K562 (cell line): ENCODE data around the gene JPH2. TPM values are rescaled to one million over a fixed set of nuclear protein-coding genes. Genes with fewer than 3 reads are reported as not detected.

Experiments used
- ATAC-seq: fragments of 200-7000 bp; cut with Tn5 transposase; 3 replicates; pipeline ENCODE4 v1.9.1; 2020; ENCODE audit warnings: moderate library complexity
- BruUV-seq: library from RNA; stranded (reverse); fragments of 400-500 nt; replicated peaks from 2 replicates; lab custom pipeline; 2021; lab: Mats Ljungman, UMichigan
- CTCF ChIA-PET: fragments of 300-600 bp; formaldehyde crosslinking; extraction: SDS; loops from one replicate; lab custom pipeline; 2021; ENCODE audit warnings: low intra/inter-chr PET ratio; lab: Yijun Ruan, JAX
- POLR2A ChIA-PET: fragments of 300-600, 350-650 bp; sonication (Branson Sonifier 250); formaldehyde crosslinking; extraction: SDS; loops from one replicate; lab custom pipeline; 2021; ENCODE audit warnings: antibody characterized with exemption, inconsistent platforms; lab: Yijun Ruan, JAX
- DNase-seq, 4 experiments: peaks; one replicate each; pipeline versions ENCODE4 v3.0.0 to v3.0.0-alpha.2; 2011 to 2018; ENCODE audit warnings: low spot score in 3 of 4, mixed read lengths in 3 of 4; ENCODE audit errors: extremely low read depth in 1 of 4
- FAIRE-seq: peaks from 2 replicates; lab custom pipeline; 2011; peaks lifted over from hg19 to GRCh38; lab: Jason Lieb, UNC
- H2AFZ ChIP-seq: 2 replicates; pipeline ENCODE4 v1.6.0; 2011; ENCODE audit warnings: low read depth, low read length, control low read depth, inconsistent platforms
- H3K27ac ChIP-seq: fragments of 200-600 bp; 3 replicates; pipeline ENCODE4 v1.8.0; 2011; ENCODE audit warnings: low read depth, mild to moderate bottlenecking, control low read depth, inconsistent platforms, low read length, moderate library complexity, mixed read lengths; ENCODE audit errors: extremely low read depth
- H3K27me3 ChIP-seq, 2 experiments: fragments of 300-600 bp in 1 of 2; 2 replicates in 1 of 2; 3 replicates in 1 of 2; pipeline versions ENCODE4 v1.6.0 to v1.8.0; 2011; ENCODE audit warnings: inconsistent platforms in 2 of 2, low read length in 2 of 2, mild to moderate bottlenecking in 1 of 2, mixed read lengths in 1 of 2, moderate library complexity in 1 of 2; ENCODE audit not compliant: control insufficient read depth in 2 of 2, insufficient read depth in 2 of 2
- H3K36me3 ChIP-seq: fragments of 300-600 bp; 3 replicates; pipeline ENCODE4 v1.8.0; 2011; ENCODE audit warnings: mild to moderate bottlenecking, low read length, inconsistent platforms; ENCODE audit not compliant: control insufficient read depth, insufficient read depth
- H3K4me1 ChIP-seq, 2 experiments: fragments of 200-600 bp in 1 of 2; replicated peaks in 1 of 2; 2 replicates in 1 of 2; 3 replicates in 1 of 2; pipeline versions ENCODE4 v1.5.1 to v1.8.0; 2011; ENCODE audit warnings: inconsistent platforms in 2 of 2, low read length in 2 of 2, mild to moderate bottlenecking in 1 of 2, mixed read lengths in 1 of 2, moderate library complexity in 1 of 2; ENCODE audit not compliant: control insufficient read depth in 2 of 2, insufficient read depth in 2 of 2
- H3K4me2 ChIP-seq: 2 replicates; pipeline ENCODE4 v1.6.1; 2011; ENCODE audit warnings: low read length, control low read depth, inconsistent platforms, mixed read lengths; ENCODE audit not compliant: insufficient read depth
- H3K4me3 ChIP-seq: fragments of 200-600 bp; sonication (generic), shearing (Covaris generic); 2 replicates; pipeline ENCODE4 v1.5.1; 2016; ENCODE audit warnings: control low read depth, inconsistent platforms
- H3K79me2 ChIP-seq: fragments of 200-600 bp; 3 replicates; pipeline ENCODE4 v1.8.0; 2011; ENCODE audit warnings: low read length, inconsistent platforms; ENCODE audit not compliant: control insufficient read depth, insufficient read depth
- H3K9ac ChIP-seq, 2 experiments: 2 replicates each; pipeline versions ENCODE4 v1.6.0 to v1.6.1; 2011; ENCODE audit warnings: low read depth in 2 of 2, low read length in 2 of 2, control low read depth in 1 of 2, inconsistent platforms in 1 of 2, mild to moderate bottlenecking in 1 of 2, mixed read lengths in 1 of 2; ENCODE audit not compliant: insufficient read depth in 1 of 2
- H3K9me1 ChIP-seq: one replicate; pipeline ENCODE4 v1.6.0; 2011; ENCODE audit warnings: inconsistent platforms, mild to moderate bottlenecking, low read length, moderate library complexity; ENCODE audit not compliant: control insufficient read depth, insufficient read depth
- H3K9me3 ChIP-seq: replicated peaks from 2 replicates; pipeline ENCODE4 v1.5.1; 2011; ENCODE audit warnings: low read depth, low read length, inconsistent platforms; ENCODE audit not compliant: control insufficient read depth, insufficient read depth
- H4K20me1 ChIP-seq: replicated peaks from 2 replicates; pipeline ENCODE4 v1.6.1; 2011; ENCODE audit warnings: low read length, inconsistent platforms, mixed read lengths; ENCODE audit not compliant: control insufficient read depth, insufficient read depth
- E2F3 ChIP-seq: fragments of 250-450 bp; sonication (Bioruptor Pico); IDR thresholded peaks from 2 replicates; pipeline ENCODE4 v1.4.0; 2020; ENCODE audit warnings: mild to moderate bottlenecking
- HOMEZ ChIP-seq: fragments of 250-450 bp; sonication (Bioruptor Pico); IDR thresholded peaks from 2 replicates; pipeline ENCODE4 v1.4.0; 2020; ENCODE audit warnings: mild to moderate bottlenecking, moderate library complexity
- U2AF2 ChIP-seq: fragments of 200-400 bp; formaldehyde crosslinking; optimal IDR thresholded peaks from 2 replicates; pipeline ENCODE3; 2017; ENCODE audit warnings: low read depth, mild to moderate bottlenecking, low read length
- ZNF280A ChIP-seq: fragments of 450-650 bp; IDR thresholded peaks from 2 replicates; pipeline ENCODE4 v1.6.1; 2018; ENCODE audit warnings: mild to moderate bottlenecking, low read depth; ENCODE audit not compliant: partially characterized antibody
- whole genome bisulfite sequencing: fragments of 100-300 bp; shearing (Covaris generic); methylation state at CpG from one replicate; pipeline ENCODE4 v1.1.6; 2016; ENCODE audit warnings: low coverage, mixed read lengths; ENCODE audit not compliant: insufficient coverage; ENCODE audit errors: missing lambda C conversion rate; 5-methylcytosine and 5-hydroxymethylcytosine counted together
- in situ Hi-C: fragments of 300-500 bp; cut with MboI; formaldehyde crosslinking; loops from 4 replicates; pipeline ENCODE4 v1.15.0; 2018; ENCODE audit warnings: inconsistent platforms, mixed read lengths
- intact Hi-C: fragments of 100-400 bp; cut with micrococcal nuclease; formaldehyde crosslinking; loops from 2 replicates; pipeline ENCODE4 v1.14.2; 2022
- polyA plus RNA-seq, 8 experiments: library from polyadenylated mRNA; depleted of rRNA in 4 of 8; stranded (reverse) in 5 of 8; unstranded in 3 of 8; fragments of >200 nt; fragmentation: Nextera tagmentation in 2 of 8; fragmentation: Illumina TruSeq in 1 of 8; extraction: Ambion mirVana in 2 of 8; extraction: Trizol in 1 of 8; gene quantifications; 2 replicates each; pipeline versions ENCODE4 v1.2.1 to v1.2.3, GENCODE V29; 2011 to 2014; ENCODE audit warnings: inconsistent platforms in 1 of 8, missing spikeins in 1 of 8
- total RNA-seq, 7 experiments: library from RNA; depleted of rRNA in 6 of 7; stranded (reverse); fragments of >200 nt in 6 of 7; fragmentation: Illumina TruSeq in 2 of 7; extraction: Trizol in 2 of 7; gene quantifications; 2 replicates each; pipeline versions ENCODE4 v1.2.1 to v1.2.3, GENCODE V29; 2011 to 2021; ENCODE audit warnings: low replicate concordance in 1 of 7

The JPH2 gene
- total and polyA plus RNA-seq, 9 of the 15 experiments (the other 6 are each of a cell fraction or from before 2014, with no cell fraction given), result not detected

- H3K9me1 ChIP-seq, result no peaks in the 10 kb centered on the region
- 0% methylated on average over 6 of the region's 6 CpGs for WGBS
- no peak for FAIRE-seq
- no peak overlapping the region for H2AFZ ChIP-seq
- no peaks in the 10 kb centered on the region for H3K9me3 ChIP-seq
- no peak for DNase-seq
- POLR2A ChIA-PET, result interaction anchor here (0.8 to 1.2 kb wide), 2 partner anchors 29 to 655 kb away, joined by 4 read pairs; no protein-coding TSS in a partner anchor
- no peaks in the 10 kb centered on the region for H3K79me2 ChIP-seq
- peak; percentile 29; the same call in 1 of the 3 replicates for ATAC-seq
- H4K20me1 ChIP-seq, result peaks cover 5% of the 10 kb centered on the region
- no peak overlapping the region for H3K9ac ChIP-seq
- no peak overlapping the region for H3K27ac ChIP-seq
- H3K27me3 ChIP-seq, result peaks cover 13 to 46% of the 10 kb centered on the region in 2 experiments; a peak in 4 of 5 replicates
- H3K4me2 ChIP-seq, result no peak overlapping the region
- H3K4me3 ChIP-seq, result no peak overlapping the region
- CTCF ChIA-PET, result no interaction called here
- TF ChIP-seq ZNF280A (no peak), HOMEZ (CRISPR knock-in tag) (no peak), E2F3 (CRISPR knock-in tag) (no peak), U2AF2 (no peak)
- in situ Hi-C loops (no loop called here), intact Hi-C loops (loop anchor here (10.0 kb wide), 1 partner anchor 353 kb away; no protein-coding TSS in a partner anchor)
- BruUV-seq, result no TSS peak
- no peaks in the 10 kb centered on the region for H3K36me3 ChIP-seq
- peaks cover 0 to 9% of the 10 kb centered on the region in 2 experiments; a peak in 2 of 5 replicates for H3K4me1 ChIP-seq
These were observed 75.2 kb downstream of the JPH2 start for GRCh38 chr20:44111712-44112335.
